ENCODE data around the gene MRPS17. TPM values are rescaled to one million over a fixed set of nuclear protein-coding genes. Genes with fewer than 3 reads are reported as not detected.
"Not testable (repeated sequence)": the region's sequence is repeated elsewhere in the genome, so short reads cannot be mapped to it uniquely, and the experiment has no call there.

Gene MRPS17
- total RNA-seq, result 15.1 TPM
- polyA plus RNA-seq, result 14.9 TPM

DNA sequence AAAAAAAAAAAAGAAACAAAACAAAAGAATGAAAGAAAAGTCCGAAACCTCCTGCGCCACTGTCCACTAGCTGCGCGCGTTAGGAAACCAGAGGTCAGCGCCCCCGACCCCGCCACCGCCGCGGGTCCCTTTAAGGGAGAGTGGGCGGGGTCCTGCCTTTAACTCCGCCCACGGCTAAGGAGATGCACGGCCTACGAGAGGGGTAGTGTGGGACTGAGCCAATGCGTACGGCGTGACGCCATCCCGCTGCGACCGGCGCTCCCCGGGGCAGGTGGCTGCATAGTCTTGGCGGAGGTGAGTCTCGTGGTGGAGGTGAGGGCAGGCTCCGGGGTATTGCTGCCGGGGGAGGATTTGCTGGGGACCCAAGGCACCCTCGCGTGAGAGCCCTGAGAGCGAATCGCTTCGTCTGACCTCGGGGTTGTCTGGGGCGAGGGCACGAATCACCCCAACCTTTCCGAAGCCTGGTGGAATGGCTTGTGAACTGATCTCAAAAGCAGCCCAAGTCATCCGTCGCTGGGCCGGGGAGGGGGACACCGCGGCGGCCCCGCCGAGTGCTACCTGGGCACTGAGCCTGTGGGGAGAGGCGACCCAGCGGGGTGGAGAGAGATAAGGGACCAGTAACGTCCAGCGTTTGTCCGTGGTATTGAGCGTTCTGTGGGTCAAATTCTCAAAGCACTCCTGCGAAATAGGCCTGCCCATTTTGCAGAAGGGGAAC lies at the start of gene MRPS17:
TSS of gene MRPS17 (plus strand) at position 241 of the 715 bp plus-strand sequence. CDS start 1,319 bp downstream, outside the sequence.
- H3K4me3 ChIP-seq (ENCODE audit: low read depth, low read length), result peak within 1 kb of the TSS; percentile 64
- DNase-seq (ENCODE audit: extremely low spot score), result peak; percentile 78
- H3K4me1 ChIP-seq (ENCODE audit: insufficient read depth), result peaks cover 2% of the 10 kb centered on the region
- peak within 1 kb of the TSS; percentile 76 for H3K27ac ChIP-seq (ENCODE audit: low read depth)
- H3K36me3 ChIP-seq (ENCODE audit: insufficient read depth), result no peaks in the 10 kb centered on the region
- under 1% methylated on average over 53 of the region's 53 CpGs for WGBS

DNA sequence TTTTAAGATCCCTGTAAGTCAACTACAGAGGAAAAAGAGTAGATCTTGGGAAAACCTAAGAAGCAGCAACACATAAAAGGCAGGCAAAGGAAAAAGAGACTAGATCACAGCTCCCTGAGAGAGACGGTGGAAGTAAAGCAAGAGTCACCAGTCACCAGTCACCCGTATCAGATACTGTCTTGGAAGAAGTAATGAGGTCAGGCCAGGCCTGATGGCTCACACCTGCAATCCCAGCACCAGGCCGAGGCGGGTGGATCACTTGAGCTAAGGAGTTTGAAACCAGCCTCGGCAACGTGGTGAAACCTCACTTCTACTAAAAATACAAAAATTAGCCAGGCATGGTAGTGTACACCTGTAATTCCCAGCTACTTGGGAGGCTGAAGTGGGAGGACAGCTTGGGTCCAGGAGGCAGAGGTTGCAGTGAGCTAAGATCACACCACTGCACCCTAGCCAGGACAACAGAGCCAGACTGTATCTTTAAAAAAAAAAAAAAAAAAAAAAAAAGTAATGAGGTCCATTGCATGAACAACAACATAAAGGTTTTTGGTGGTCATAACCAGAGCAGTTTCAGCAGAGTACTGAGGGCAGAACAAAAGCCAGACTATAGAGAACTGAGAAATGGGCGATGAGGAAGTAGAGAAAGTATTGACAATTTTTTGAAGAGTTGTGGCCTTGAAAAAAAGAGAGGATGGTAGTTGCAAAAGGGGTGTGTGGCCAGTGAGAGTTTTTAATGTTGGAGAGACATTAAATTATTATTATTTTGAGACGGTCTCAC lies 47.5 kb upstream of the MRPS17 start:
- no peak for DNase-seq (ENCODE audit: extremely low spot score)
- WGBS, result 76% methylated on average over 8 of the region's 8 CpGs
- H3K4me3 ChIP-seq (ENCODE audit: low read depth, low read length), result no peak overlapping the region
- H3K27ac ChIP-seq (ENCODE audit: low read depth), result no peak overlapping the region
- no peaks in the 10 kb centered on the region for H3K4me1 ChIP-seq (ENCODE audit: insufficient read depth)
- no peaks in the 10 kb centered on the region for H3K36me3 ChIP-seq (ENCODE audit: insufficient read depth)

DNA sequence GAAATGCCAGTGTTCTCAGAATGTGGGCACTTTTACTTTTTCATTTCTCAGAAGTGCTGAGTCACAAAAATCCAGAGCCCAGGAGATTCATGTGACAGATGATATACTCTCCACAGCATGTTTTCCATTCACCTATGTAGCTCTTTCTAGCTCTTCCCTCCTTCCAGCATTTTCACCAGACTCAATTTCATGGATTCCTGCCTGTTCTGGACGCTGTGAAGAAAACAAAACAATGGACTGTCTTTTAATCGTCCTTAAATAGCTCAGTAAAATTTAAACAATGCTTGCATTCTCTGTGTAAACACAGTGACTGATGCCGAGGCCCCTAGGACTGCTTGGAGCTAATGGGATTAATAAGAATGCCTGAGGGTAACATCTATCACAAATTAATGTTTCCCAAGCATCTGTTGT lies 38.9 kb upstream of the MRPS17 start:
- Histone ChIP-seq H3K36me3 (ENCODE audit: insufficient read depth) (peaks cover 6% of the 10 kb centered on the region), H3K4me3 (ENCODE audit: low read depth, low read length) (no peak overlapping the region), H3K4me1 (ENCODE audit: insufficient read depth) (no peaks in the 10 kb centered on the region), H3K27ac (ENCODE audit: low read depth) (no peak overlapping the region)
- WGBS, result 54% methylated on average over 3 of the region's 3 CpGs
- no peak for DNase-seq (ENCODE audit: extremely low spot score)

DNA sequence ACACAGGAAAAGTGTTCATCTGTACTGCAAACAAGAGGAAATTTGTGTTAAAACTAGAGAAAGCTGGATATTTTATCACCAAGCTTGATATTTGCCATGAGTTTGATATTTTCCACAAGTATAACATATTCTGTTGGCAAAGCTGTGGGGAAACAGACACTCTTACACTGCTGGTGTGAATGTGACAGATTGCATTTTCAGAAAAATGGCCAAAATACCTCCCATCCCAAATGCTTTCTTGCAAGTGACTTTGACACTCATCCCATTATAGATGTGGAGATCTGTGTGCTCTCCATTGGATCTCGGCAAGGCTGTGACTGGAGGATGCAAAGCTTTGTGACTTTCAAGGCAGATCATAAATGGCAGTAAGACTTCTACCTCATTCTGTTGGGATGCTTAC lies 33.9 kb upstream of the MRPS17 start:
- H3K4me1 ChIP-seq (ENCODE audit: insufficient read depth), result no peaks in the 10 kb centered on the region
- no peak for DNase-seq (ENCODE audit: extremely low spot score)
- 98% methylated on average over 1 of the region's 1 CpG for WGBS
- peaks cover 3% of the 10 kb centered on the region for H3K36me3 ChIP-seq (ENCODE audit: insufficient read depth)
- no peak overlapping the region for H3K27ac ChIP-seq (ENCODE audit: low read depth)
- H3K4me3 ChIP-seq (ENCODE audit: low read depth, low read length), result no peak overlapping the region

DNA sequence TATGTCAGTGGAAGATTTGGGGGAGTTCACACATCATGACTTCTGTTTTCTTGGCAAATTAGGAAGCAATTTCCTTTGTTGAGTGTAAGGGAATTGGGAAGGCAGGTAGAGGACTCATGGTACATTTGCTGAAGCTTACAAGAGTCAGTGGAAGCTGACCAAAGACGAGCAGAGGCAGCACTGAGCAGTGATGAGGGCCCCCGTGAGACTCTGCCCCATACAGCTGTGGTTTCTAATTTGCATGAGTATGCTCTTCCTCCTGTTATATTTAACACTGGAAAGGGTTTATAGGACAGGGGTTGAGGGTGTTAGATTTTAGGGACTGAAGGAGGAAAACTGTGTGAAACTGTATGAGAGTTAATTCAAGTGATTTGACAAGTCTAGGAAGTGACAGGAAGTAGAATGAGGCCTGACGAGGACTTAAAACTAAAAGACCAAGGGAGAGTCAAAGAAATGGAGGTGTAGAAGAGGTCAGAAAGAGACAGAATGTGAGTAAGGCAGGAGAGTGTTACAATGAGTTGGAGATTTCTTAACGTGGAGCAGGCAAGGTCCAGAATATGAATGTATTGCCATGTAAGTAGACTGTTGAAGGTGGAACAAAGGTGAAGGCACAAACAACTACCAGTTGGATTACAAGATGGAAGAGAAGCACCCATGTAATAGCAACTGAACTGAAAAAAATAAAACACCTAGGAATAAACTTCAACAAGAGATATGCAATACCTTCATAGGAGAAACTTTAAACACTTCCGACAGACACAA lies 23.5 kb upstream of the MRPS17 start:
- DNase-seq (ENCODE audit: extremely low spot score), result no peak

DNA sequence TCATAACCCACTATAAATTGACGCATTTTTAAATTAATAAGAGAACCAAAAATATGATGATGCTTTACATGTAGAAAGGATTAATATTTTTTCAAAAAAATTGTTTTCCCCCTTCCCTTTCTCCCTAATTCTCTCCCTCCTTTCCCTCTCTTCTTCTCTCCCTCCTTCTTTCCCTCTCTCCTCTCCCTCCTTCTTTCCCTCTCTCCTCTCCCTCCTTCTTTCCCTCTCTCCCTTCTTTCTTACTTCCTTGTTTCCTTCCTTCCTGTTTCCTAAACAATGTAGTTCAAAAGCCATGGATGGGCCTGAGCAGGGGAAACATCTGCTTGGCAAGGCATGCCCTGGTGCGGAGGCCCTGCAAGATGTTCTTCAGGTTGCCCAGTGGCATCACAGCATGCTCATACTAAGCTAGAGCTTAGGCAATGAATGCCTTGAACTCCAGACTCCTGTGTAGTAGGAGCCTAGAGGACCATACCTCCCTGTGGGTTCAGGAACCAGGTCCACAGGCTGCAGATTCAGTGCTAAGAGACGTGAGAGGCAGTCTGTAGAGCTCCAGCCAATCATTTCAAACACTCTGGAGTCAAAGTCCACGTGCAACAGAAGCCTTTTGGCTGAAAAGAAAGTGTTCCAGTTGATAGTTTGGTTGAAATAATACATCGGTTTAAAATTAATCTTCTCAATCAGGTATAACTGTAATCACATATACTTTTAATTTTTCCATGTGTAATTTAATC lies 20.1 kb upstream of the MRPS17 start:
- peaks cover 3% of the 10 kb centered on the region for H3K36me3 ChIP-seq (ENCODE audit: insufficient read depth)
- 82% methylated on average over 5 of the region's 5 CpGs for WGBS
- H3K4me3 ChIP-seq (ENCODE audit: low read depth, low read length), result no peak overlapping the region
- H3K4me1 ChIP-seq (ENCODE audit: insufficient read depth), result no peaks in the 10 kb centered on the region
- no peak overlapping the region for H3K27ac ChIP-seq (ENCODE audit: low read depth)
- DNase-seq (ENCODE audit: extremely low spot score), result no peak

More for the DNA sequence above, 23.5 kb upstream of the MRPS17 start:
- no peak overlapping the region for H3K4me3 ChIP-seq (ENCODE audit: low read depth, low read length)
- no peak overlapping the region for H3K27ac ChIP-seq (ENCODE audit: low read depth)
- 85% methylated on average over 5 of the region's 5 CpGs for whole genome bisulfite sequencing
- peaks cover 5% of the 10 kb centered on the region for H3K36me3 ChIP-seq (ENCODE audit: insufficient read depth)
- H3K4me1 ChIP-seq (ENCODE audit: insufficient read depth), result no peaks in the 10 kb centered on the region

DNA sequence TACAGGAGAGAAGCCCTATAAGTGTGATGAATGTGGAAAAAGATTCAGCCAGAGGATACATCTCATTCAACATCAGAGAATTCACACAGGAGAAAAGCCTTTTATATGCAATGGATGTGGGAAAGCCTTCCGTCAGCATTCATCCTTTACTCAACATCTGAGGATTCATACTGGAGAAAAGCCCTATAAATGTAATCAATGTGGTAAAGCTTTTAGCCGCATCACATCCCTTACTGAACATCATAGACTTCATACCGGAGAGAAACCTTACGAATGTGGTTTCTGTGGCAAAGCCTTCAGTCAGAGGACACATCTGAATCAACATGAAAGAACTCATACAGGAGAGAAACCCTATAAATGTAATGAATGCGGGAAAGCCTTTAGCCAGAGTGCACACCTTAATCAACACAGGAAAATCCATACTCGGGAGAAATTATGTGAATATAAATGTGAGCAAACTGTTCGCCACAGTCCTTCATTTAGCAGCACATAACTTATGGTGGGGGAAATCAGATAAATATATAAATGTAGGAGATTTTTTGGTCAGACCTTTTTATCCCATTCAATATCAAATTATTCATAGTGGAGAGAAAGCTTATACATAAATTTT lies 12.1 kb upstream of the MRPS17 start:
- H3K36me3 ChIP-seq (ENCODE audit: insufficient read depth), result peaks cover 3% of the 10 kb centered on the region
- H3K27ac ChIP-seq (ENCODE audit: low read depth), result no peak overlapping the region
- H3K4me3 ChIP-seq (ENCODE audit: low read depth, low read length), result no peak overlapping the region
- no peaks in the 10 kb centered on the region for H3K4me1 ChIP-seq (ENCODE audit: insufficient read depth)
- DNase-seq (ENCODE audit: extremely low spot score), result no peak
- 91% methylated on average over 7 of the region's 7 CpGs for WGBS

DNA sequence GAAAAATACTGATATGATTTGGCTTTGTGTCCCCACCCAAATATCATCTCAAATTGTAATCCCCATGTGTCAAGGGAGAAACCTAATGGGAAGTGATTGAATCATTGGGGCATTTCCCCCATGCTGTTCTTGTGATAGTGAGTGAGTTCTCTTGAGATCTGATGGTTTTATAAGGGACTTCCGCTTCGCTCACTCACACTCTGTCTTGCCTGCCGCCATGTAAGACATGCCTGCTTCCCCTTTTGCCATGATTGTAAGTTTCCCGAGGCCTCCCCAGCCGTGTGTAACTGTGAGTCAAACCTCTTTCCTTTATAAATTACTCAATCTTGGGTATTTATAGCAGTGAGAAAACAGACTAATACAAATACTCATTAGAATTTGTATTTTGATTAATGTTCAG lies 5.1 kb upstream of the MRPS17 start:
- no peaks in the 10 kb centered on the region for H3K36me3 ChIP-seq (ENCODE audit: insufficient read depth)
- no peaks in the 10 kb centered on the region for H3K4me1 ChIP-seq (ENCODE audit: insufficient read depth)
- no peak overlapping the region for H3K27ac ChIP-seq (ENCODE audit: low read depth)
- WGBS, result 92% methylated on average over 5 of the region's 5 CpGs
- H3K4me3 ChIP-seq (ENCODE audit: low read depth, low read length), result no peak overlapping the region
- DNase-seq (ENCODE audit: extremely low spot score), result no peak

DNA sequence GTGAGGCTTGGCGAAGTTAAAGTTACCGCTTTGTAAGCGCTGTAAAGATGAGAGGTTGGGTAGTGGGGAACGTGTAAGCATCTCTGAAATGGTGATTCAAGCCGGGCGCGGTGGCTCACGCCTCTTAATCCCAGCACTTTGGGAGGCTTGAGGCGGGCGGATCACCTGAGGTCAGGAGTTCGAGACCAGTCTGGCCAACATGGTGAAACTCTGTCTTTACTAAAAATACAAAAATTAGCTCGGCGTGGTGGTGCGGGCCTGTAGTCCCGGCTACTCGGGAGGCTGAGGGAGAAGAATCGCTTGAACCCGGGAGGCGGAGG lies 635 bp downstream of the MRPS17 start:
- Histone ChIP-seq H3K4me3 (ENCODE audit: low read depth, low read length) (peak overlapping the region; percentile 64), H3K27ac (ENCODE audit: low read depth) (peak overlapping the region; percentile 76)
- H3K4me1 ChIP-seq (ENCODE audit: insufficient read depth); H3K36me3 ChIP-seq (ENCODE audit: insufficient read depth); DNase-seq (ENCODE audit: extremely low spot score): not testable (repeated sequence)
- WGBS, result 30% methylated on average over 19 of the region's 19 CpGs

DNA sequence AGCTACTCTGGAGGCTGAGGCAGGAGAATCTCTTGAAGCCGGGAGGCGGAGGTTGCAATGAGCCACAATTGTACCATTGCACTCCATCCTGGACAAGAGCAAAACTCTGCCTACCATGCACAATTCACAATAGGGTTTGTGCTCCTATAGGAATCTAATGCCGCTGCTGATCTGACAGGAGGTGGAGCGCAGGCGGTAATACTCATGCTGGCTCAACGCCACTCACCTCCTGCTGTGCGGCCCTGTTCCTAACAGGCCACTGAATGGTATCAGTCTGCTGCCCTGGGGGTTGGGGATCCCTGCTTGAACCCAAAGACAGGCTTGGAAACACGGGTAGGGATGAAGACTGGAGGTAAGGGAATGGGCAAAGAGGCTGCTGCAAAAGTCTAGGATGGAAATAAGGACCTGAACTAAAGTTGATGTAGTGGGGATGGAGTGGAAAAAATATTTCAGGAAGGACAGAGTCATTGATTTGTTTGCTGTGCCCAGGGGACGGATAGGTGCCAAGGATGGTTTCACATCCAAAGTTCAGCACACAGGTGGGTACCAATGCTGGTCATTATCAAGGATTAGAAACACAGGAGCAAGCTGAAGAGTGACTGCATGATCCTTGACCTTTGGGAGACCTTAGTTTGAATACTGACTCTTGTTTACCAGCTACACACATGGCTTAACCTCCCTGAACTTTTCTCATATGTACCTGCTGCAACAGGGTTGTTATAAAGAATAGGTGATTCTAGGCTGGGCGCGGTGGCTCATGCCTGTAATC lies 2.2 kb downstream of the MRPS17 start:
- Histone ChIP-seq H3K4me3 (ENCODE audit: low read depth, low read length) (no peak overlapping the region), H3K4me1 (ENCODE audit: insufficient read depth) (peaks cover 2% of the 10 kb centered on the region), H3K27ac (ENCODE audit: low read depth) (no peak overlapping the region), H3K36me3 (ENCODE audit: insufficient read depth) (no peaks in the 10 kb centered on the region)
- no peak for DNase-seq (ENCODE audit: extremely low spot score)
- 91% methylated on average over 11 of the region's 11 CpGs for WGBS

DNA sequence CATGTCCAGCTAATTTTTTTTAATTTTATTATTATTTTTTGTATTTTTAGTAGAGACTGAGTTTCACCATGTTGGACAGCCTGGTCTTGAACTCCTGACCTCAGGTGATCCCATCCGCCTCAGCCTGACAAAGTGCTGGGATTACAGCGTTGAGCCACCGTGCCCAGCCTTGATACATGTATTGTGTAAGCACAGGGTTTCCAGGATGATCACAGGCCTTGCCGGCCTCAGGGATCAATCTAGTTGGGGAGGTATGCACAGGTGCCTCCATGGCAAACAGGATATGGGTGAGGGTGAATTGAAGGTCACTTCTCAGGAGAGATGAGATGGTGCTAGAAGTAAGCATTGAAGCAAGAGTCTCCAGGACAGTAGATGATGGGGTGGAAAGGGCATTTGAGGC lies 5.5 kb downstream of the MRPS17 start:
- Histone ChIP-seq H3K36me3 (ENCODE audit: insufficient read depth) (no peaks in the 10 kb centered on the region), H3K27ac (ENCODE audit: low read depth) (no peak overlapping the region), H3K4me1 (ENCODE audit: insufficient read depth) (peaks cover 2% of the 10 kb centered on the region), H3K4me3 (ENCODE audit: low read depth, low read length) (no peak overlapping the region)
- 88% methylated on average over 4 of the region's 4 CpGs for WGBS
- no peak for DNase-seq (ENCODE audit: extremely low spot score)

DNA sequence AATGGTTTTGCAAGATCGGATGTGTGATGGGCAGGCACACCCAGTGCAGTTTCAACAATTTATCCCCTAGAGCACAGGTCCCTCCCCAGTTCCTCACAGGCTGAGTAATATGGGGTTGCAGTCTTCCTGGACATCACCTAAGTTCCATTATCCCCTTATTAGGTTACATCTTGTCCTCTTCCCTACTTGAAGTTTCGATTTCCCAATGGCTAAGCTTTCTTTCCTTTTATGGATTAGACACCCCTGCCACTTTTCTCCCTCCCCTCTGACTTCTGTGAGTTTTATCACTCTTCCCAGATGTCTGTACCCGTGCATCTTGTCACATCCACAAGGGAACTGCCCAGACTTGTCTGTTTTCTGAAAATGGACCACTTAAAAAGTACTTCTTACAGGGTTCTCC lies 10.3 kb downstream of the MRPS17 start:
- Histone ChIP-seq H3K4me1 (ENCODE audit: insufficient read depth) (no peaks in the 10 kb centered on the region), H3K36me3 (ENCODE audit: insufficient read depth) (no peaks in the 10 kb centered on the region), H3K27ac (ENCODE audit: low read depth) (no peak overlapping the region), H3K4me3 (ENCODE audit: low read depth, low read length) (no peak overlapping the region)
- DNase-seq (ENCODE audit: extremely low spot score), result no peak
- WGBS, result 76% methylated on average over 3 of the region's 3 CpGs
